ENCODE results near the gene MAU2. TPM values are rescaled to one million over a fixed set of nuclear protein-coding genes. Genes with fewer than 3 reads are reported as not detected.

MAU2 gene
- total RNA-seq, 4 donors from 2014 or later: 20.9 to 78.2 (median 43.9) TPM

GRCh38 chr19:19347401-19348110 lies 26.9 kb downstream of the MAU2 start:
- TF ChIP-seq CTCF (IDR thresholded peaks at IDR 0.05; ENCODE audit: low read depth): no peak

- TF ChIP-seq CTCF (IDR thresholded peaks at IDR 0.05; ENCODE audit: low read depth): no peak
Measured at GRCh38 chr19:19348266-19348665, 27.6 kb downstream of the MAU2 start.

GRCh38 chr19:19349365-19349764 lies 28.7 kb downstream of the MAU2 start:
- TF ChIP-seq CTCF (IDR thresholded peaks at IDR 0.05; ENCODE audit: low read depth): no peak

- TF ChIP-seq CTCF (IDR thresholded peaks at IDR 0.05; ENCODE audit: low read depth): no peak
Measured at GRCh38 chr19:19352823-19353222, 32.2 kb downstream of the MAU2 start.

GRCh38 chr19:19354007-19354406 lies 33.4 kb downstream of the MAU2 start:
- no peak for TF ChIP-seq CTCF (IDR thresholded peaks at IDR 0.05; ENCODE audit: low read depth)

GRCh38 chr19:19354932-19355331 lies 34.3 kb downstream of the MAU2 start:
- TF ChIP-seq CTCF (IDR thresholded peaks at IDR 0.05; ENCODE audit: low read depth): no peak

- TF ChIP-seq CTCF (IDR thresholded peaks at IDR 0.05; ENCODE audit: low read depth): no peak
Measured at GRCh38 chr19:19355606-19356139, 35.0 kb downstream of the MAU2 start.
